22Rv1 (cell line): ENCODE measurements around the gene HERC3.

Experiments
- ZFX ChIP-seq: fragments of 450-650 bp; IDR thresholded peaks from 2 replicates; pipeline ENCODE4 v1.6.1; 2017; ENCODE audit warnings: antibody characterized with exemption, borderline replicate concordance
- TF ChIP-seq, protein P1 (sequence below): fragments of 450-650 bp; IDR thresholded peaks from 2 replicates; pipeline ENCODE4 v1.5.1; 2017; ENCODE audit warnings: mild to moderate bottlenecking

DNA sequence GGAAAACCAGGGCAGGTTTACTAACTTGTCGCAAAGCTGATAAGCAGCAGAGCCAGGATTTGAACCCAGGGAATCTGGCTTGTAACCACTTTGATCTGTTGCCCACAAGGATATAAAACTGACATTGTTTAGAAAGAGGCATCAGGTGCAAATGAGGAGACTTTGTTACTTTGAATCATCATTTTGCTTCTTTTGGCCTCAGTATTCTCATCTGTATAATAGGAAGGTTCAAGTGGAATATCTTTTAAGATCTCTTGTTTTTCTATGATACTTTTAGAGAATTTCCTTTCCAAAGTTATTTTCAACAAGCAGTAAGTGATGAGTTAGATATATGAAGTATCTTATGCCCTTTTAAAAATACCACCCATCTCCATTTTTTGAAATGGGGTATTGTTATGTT, 163.2 kb downstream of the HERC3 start:
- TF ChIP-seq, protein P1, sequence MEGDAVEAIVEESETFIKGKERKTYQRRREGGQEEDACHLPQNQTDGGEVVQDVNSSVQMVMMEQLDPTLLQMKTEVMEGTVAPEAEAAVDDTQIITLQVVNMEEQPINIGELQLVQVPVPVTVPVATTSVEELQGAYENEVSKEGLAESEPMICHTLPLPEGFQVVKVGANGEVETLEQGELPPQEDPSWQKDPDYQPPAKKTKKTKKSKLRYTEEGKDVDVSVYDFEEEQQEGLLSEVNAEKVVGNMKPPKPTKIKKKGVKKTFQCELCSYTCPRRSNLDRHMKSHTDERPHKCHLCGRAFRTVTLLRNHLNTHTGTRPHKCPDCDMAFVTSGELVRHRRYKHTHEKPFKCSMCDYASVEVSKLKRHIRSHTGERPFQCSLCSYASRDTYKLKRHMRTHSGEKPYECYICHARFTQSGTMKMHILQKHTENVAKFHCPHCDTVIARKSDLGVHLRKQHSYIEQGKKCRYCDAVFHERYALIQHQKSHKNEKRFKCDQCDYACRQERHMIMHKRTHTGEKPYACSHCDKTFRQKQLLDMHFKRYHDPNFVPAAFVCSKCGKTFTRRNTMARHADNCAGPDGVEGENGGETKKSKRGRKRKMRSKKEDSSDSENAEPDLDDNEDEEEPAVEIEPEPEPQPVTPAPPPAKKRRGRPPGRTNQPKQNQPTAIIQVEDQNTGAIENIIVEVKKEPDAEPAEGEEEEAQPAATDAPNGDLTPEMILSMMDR: no peak
- TF ChIP-seq ZFX: no peak
